Neural cell (in vitro differentiated cells): ENCODE measurements around the gene MANBA. TPM values are rescaled to one million over a fixed set of nuclear protein-coding genes. Genes with fewer than 3 reads are reported as not detected.

Experiments used
- H2AFZ ChIP-seq: fragments of 200-600, 300-800 bp; sonication (generic), shearing (Covaris generic); 2 replicates; pipeline ENCODE4 v1.6.0; 2014; ENCODE audit warnings: low read depth, mild to moderate bottlenecking, antibody characterized with exemption, low read length, moderate library complexity
- H3F3A ChIP-seq: fragments of 200-600 bp; shearing (Covaris generic); 2 replicates; pipeline ENCODE4 v1.6.1; 2016; ENCODE audit warnings: mild to moderate bottlenecking, moderate library complexity, mixed read lengths, antibody characterized with exemption, low read length; ENCODE audit not compliant: insufficient read depth, poor library complexity, severe bottlenecking
- H3K27ac ChIP-seq: fragments of 200-600, 300-800 bp; sonication (generic), shearing (Covaris generic); 2 replicates; pipeline ENCODE4 v1.5.1; 2014; ENCODE audit warnings: mild to moderate bottlenecking, low read length, moderate library complexity
- H3K27me3 ChIP-seq: fragments of 300-800, 200-600 bp; sonication (generic), shearing (Covaris generic); 2 replicates; pipeline ENCODE4 v1.6.0; 2014; ENCODE audit warnings: mild to moderate bottlenecking, low read depth, low read length, moderate library complexity; ENCODE audit not compliant: insufficient read depth
- H3K36me3 ChIP-seq: fragments of 300-800, 200-600 bp; sonication (generic), shearing (Covaris generic); 2 replicates; pipeline ENCODE4 v1.5.1; 2014; ENCODE audit warnings: mild to moderate bottlenecking, antibody characterized with exemption, low read length, moderate library complexity; ENCODE audit not compliant: insufficient read depth
- H3K4me2 ChIP-seq: fragments of 300-800, 200-600 bp; sonication (generic), shearing (Covaris generic); 2 replicates; pipeline ENCODE4 v1.6.0; 2014; ENCODE audit warnings: mild to moderate bottlenecking, low read length
- H3K4me3 ChIP-seq: fragments of 300-800, 200-600 bp; sonication (generic), shearing (Covaris generic); 2 replicates; pipeline ENCODE4 v1.5.1; 2014; ENCODE audit warnings: mild to moderate bottlenecking, low read length, moderate library complexity
- H3K79me2 ChIP-seq: fragments of 200-600 bp; shearing (Covaris generic); replicated peaks from 2 replicates; pipeline ENCODE4 v1.6.0; 2014; ENCODE audit warnings: mild to moderate bottlenecking, low read length, moderate library complexity; ENCODE audit not compliant: insufficient read depth
- H3K9ac ChIP-seq: fragments of 300-800, 200-600 bp; sonication (generic), shearing (Covaris generic); 2 replicates; pipeline ENCODE4 v1.6.1; 2016; ENCODE audit warnings: mild to moderate bottlenecking, low read length, mixed read lengths
- H3K9me2 ChIP-seq: fragments of 200-600 bp; shearing (Covaris generic); 2 replicates; pipeline ENCODE4 v1.6.1; 2016; ENCODE audit warnings: mild to moderate bottlenecking, low read length, mixed read lengths; ENCODE audit not compliant: insufficient read depth
- H3K9me3 ChIP-seq: fragments of 200-600, 300-800 bp; sonication (generic), shearing (Covaris generic); 2 replicates; pipeline ENCODE4 v1.6.1; 2016; ENCODE audit warnings: mild to moderate bottlenecking, mixed run types, low read length, moderate library complexity, mixed read lengths
- H4K20me1 ChIP-seq: fragments of 200-600 bp; shearing (Covaris generic); 2 replicates; pipeline ENCODE4 v1.6.1; 2016; ENCODE audit warnings: mild to moderate bottlenecking, mixed run types; ENCODE audit not compliant: insufficient read depth
- CTCF ChIP-seq: fragments of 450-650 bp; IDR thresholded peaks from 2 replicates; pipeline ENCODE4 v1.5.1; 2014; ENCODE audit warnings: antibody characterized with exemption, mild to moderate bottlenecking, moderate library complexity; ENCODE audit not compliant: poor library complexity, severe bottlenecking
- EP300 ChIP-seq: fragments of 450-650 bp; conservative IDR thresholded peaks from 2 replicates; pipeline ENCODE4 v1.6.1; 2014; ENCODE audit warnings: antibody characterized with exemption, mild to moderate bottlenecking, moderate library complexity; ENCODE audit not compliant: poor library complexity, severe bottlenecking
- EZH2 ChIP-seq: fragments of 200-600, 300-800 bp; shearing (Covaris generic), sonication (generic); IDR thresholded peaks from 2 replicates; pipeline ENCODE4 v1.6.1; 2014; ENCODE audit warnings: antibody characterized with exemption, low read length, borderline replicate concordance, mild to moderate bottlenecking; ENCODE audit not compliant: insufficient read depth, poor library complexity, severe bottlenecking
- MXI1 ChIP-seq: fragments of 450-650 bp; conservative IDR thresholded peaks from 2 replicates; pipeline ENCODE4 v1.6.1; 2014; ENCODE audit warnings: antibody characterized with exemption, mild to moderate bottlenecking; ENCODE audit not compliant: poor library complexity, severe bottlenecking
- POLR2AphosphoS5 ChIP-seq: IDR thresholded peaks from 2 replicates; pipeline ENCODE4 v1.6.1; 2012
- RAD21 ChIP-seq: fragments of 450-650 bp; conservative IDR thresholded peaks from 2 replicates; pipeline ENCODE4 v1.6.1; 2014; ENCODE audit warnings: antibody characterized with exemption, mild to moderate bottlenecking, moderate library complexity
- REST ChIP-seq: IDR thresholded peaks from 2 replicates; pipeline ENCODE4 v1.6.1; 2012; ENCODE audit warnings: borderline replicate concordance
- SMC3 ChIP-seq: fragments of 450-650 bp; conservative IDR thresholded peaks from 2 replicates; pipeline ENCODE4 v1.6.1; 2014; ENCODE audit warnings: antibody characterized with exemption, mild to moderate bottlenecking, moderate library complexity; ENCODE audit not compliant: poor library complexity
- TAF1 ChIP-seq: IDR thresholded peaks from 2 replicates; pipeline ENCODE4 v1.6.1; 2012; ENCODE audit warnings: low read depth
- polyA plus RNA-seq: library from polyadenylated mRNA; depleted of rRNA; stranded (reverse); fragments of >200 nt; gene quantifications from 2 replicates; pipeline ENCODE4 v1.2.3, GENCODE V29; 2014

Gene MANBA
- polyA plus RNA-seq, 1 donor from 2014 or later = 43.8 TPM

- Histone ChIP-seq H3K9me3 (no peaks in the 10 kb centered on the region), H3F3A (no peaks in the 10 kb centered on the region), H2AFZ (no peak overlapping the region), H3K36me3 (no peaks in the 10 kb centered on the region), H3K27me3 (no peaks in the 10 kb centered on the region), H3K9me2 (no peaks in the 10 kb centered on the region), H3K9ac (no peak overlapping the region), H4K20me1 (no peaks in the 10 kb centered on the region), H3K4me2 (no peak overlapping the region), H3K79me2 (no peaks in the 10 kb centered on the region), H3K27ac (no peak overlapping the region), H3K4me3 (no peak overlapping the region)
- TF ChIP-seq SMC3 = no peak
- TF ChIP-seq EZH2 = no peak
- TF ChIP-seq RAD21 = no peak
- no peak for TF ChIP-seq CTCF
- TF ChIP-seq TAF1 = no peak
- TF ChIP-seq EP300 = no peak
- TF ChIP-seq POLR2AphosphoS5 = no peak
- TF ChIP-seq MXI1 = no peak
- no peak for TF ChIP-seq REST
Observed at GRCh38 chr4:102629673-102630072, 131.1 kb downstream of the MANBA start.

GRCh38 chr4:102627831-102628523, 132.8 kb downstream of the MANBA start:
- Histone ChIP-seq H3K9ac (no peak overlapping the region), H3K27me3 (no peaks in the 10 kb centered on the region), H3F3A (no peaks in the 10 kb centered on the region), H3K4me2 (no peak overlapping the region), H2AFZ (no peak overlapping the region), H3K27ac (no peak overlapping the region), H3K9me3 (no peaks in the 10 kb centered on the region), H3K9me2 (no peaks in the 10 kb centered on the region), H3K79me2 (no peaks in the 10 kb centered on the region), H4K20me1 (no peaks in the 10 kb centered on the region), H3K36me3 (no peaks in the 10 kb centered on the region), H3K4me3 (no peak overlapping the region)
- TF ChIP-seq TAF1 (no peak), REST (no peak), MXI1 (no peak), CTCF (no peak), EZH2 (no peak), POLR2AphosphoS5 (no peak), SMC3 (no peak), EP300 (no peak), RAD21 (no peak)
